Activated naive CD8-positive, alpha-beta T cell treated with anti-CD3 and anti-CD28 coated beads, Interleukin-2, amount 10 ng/mL, durations not matched to agents 7 days and 5 days (primary cell): ENCODE data around the gene SLC17A9. TPM values are rescaled to one million over a fixed set of nuclear protein-coding genes. Genes with fewer than 3 reads are reported as not detected.

Source experiments
- ATAC-seq: fragments of 150-1000 bp; cut with Tn5 transposase; one replicate; pipeline ENCODE4 v1.10.0; 2021; ENCODE audit warnings: low read depth, moderate library complexity
- POLR2A ChIA-PET: fragments of 350-600 bp; sonication (Branson Sonifier 250); formaldehyde crosslinking; loops from one replicate; lab custom pipeline; 2021; ENCODE audit warnings: antibody characterized with exemption; lab: Charles Lee
- DNase-seq: peaks from one replicate; pipeline ENCODE4 v3.0.0; 2021
- H3K27ac Mint-ChIP-seq: one replicate; pipeline ENCODE4 v1.8.0; 2022; ENCODE audit warnings: mild to moderate bottlenecking, mixed read lengths
- H3K27me3 Mint-ChIP-seq: one replicate; pipeline ENCODE4 v1.8.0; 2022; ENCODE audit warnings: mild to moderate bottlenecking, moderate library complexity, mixed read lengths
- H3K36me3 Mint-ChIP-seq: one replicate; pipeline ENCODE4 v1.8.0; 2021; ENCODE audit warnings: mild to moderate bottlenecking, mixed read lengths
- H3K4me1 Mint-ChIP-seq: one replicate; pipeline ENCODE4 v1.8.0; 2021; ENCODE audit warnings: mixed read lengths
- H3K4me3 Mint-ChIP-seq: one replicate; pipeline ENCODE4 v1.8.0; 2022; ENCODE audit warnings: mild to moderate bottlenecking, moderate library complexity, mixed read lengths
- H3K9me3 Mint-ChIP-seq: one replicate; pipeline ENCODE4 v1.8.0; 2021; ENCODE audit warnings: mixed read lengths
- total RNA-seq, 2 experiments: library from RNA; stranded (reverse); gene quantifications; one replicate each; pipeline ENCODE4 v1.2.3, GENCODE V29; 2021

Gene SLC17A9
- total RNA-seq, 2 experiments from 2014 or later, result 40.9 to 43.5 TPM

- DNase-seq (no peak), ATAC-seq (no peak)
- Mint-ChIP-seq H3K27me3 (peaks cover 23% of the 10 kb centered on the region), H3K36me3 (no peaks in the 10 kb centered on the region), H3K4me1 (peaks cover 9% of the 10 kb centered on the region), H3K4me3 (no peak overlapping the region), H3K9me3 (no peaks in the 10 kb centered on the region), H3K27ac (no peak overlapping the region)
- POLR2A ChIA-PET, result no interaction called here
Measured at GRCh38 chr20:62995898-62996595, 43.5 kb downstream of the SLC17A9 start.

GRCh38 chr20:62996596-62996982 lies 44.1 kb downstream of the SLC17A9 start:
- Mint-ChIP-seq H3K9me3 (no peaks in the 10 kb centered on the region), H3K36me3 (no peaks in the 10 kb centered on the region), H3K27me3 (peaks cover 24% of the 10 kb centered on the region), H3K27ac (no peak overlapping the region), H3K4me3 (no peak overlapping the region), H3K4me1 (peaks cover 9% of the 10 kb centered on the region)
- DNase-seq (no peak), ATAC-seq (no peak)
- POLR2A ChIA-PET, result no interaction called here

- POLR2A ChIA-PET, result no interaction called here
- ATAC-seq (no peak), DNase-seq (no peak)
- Mint-ChIP-seq H3K4me1 (peaks cover 9% of the 10 kb centered on the region), H3K36me3 (no peaks in the 10 kb centered on the region), H3K4me3 (no peak overlapping the region), H3K27ac (no peak overlapping the region), H3K27me3 (peaks cover 31% of the 10 kb centered on the region), H3K9me3 (no peaks in the 10 kb centered on the region)
Measured at GRCh38 chr20:62997417-62998035, 45.0 kb downstream of the SLC17A9 start.

GRCh38 chr20:62998449-62998848 lies 45.9 kb downstream of the SLC17A9 start:
- no peak for DNase-seq
- Mint-ChIP-seq H3K27ac (no peak overlapping the region), H3K36me3 (no peaks in the 10 kb centered on the region), H3K9me3 (no peaks in the 10 kb centered on the region), H3K4me1 (peaks cover 9% of the 10 kb centered on the region), H3K4me3 (no peak overlapping the region), H3K27me3 (peaks cover 40% of the 10 kb centered on the region)
- POLR2A ChIA-PET, result interaction anchor here (0.6 kb wide), 1 partner anchor 331 kb away, joined by 3 read pairs; no protein-coding TSS in a partner anchor
- no peak for ATAC-seq

- peaks cover 50% of the 10 kb centered on the region for H3K27me3 Mint-ChIP-seq
- peaks cover 11% of the 10 kb centered on the region for H3K4me1 Mint-ChIP-seq
- DNase-seq (no peak), ATAC-seq (peak; percentile 71)
- POLR2A ChIA-PET, result interaction anchor here (1.0 kb wide), 1 partner anchor 21 kb away, joined by 4 read pairs; no protein-coding TSS in a partner anchor
- no peaks in the 10 kb centered on the region for H3K36me3 Mint-ChIP-seq
- H3K4me3 Mint-ChIP-seq, result no peak overlapping the region
- H3K27ac Mint-ChIP-seq, result no peak overlapping the region
- H3K9me3 Mint-ChIP-seq, result no peaks in the 10 kb centered on the region
Measured at GRCh38 chr20:62999580-62999979, 47.1 kb downstream of the SLC17A9 start.

GRCh38 chr20:63000036-63000435 lies 47.5 kb downstream of the SLC17A9 start:
- H3K4me3 Mint-ChIP-seq, result no peak overlapping the region
- H3K27me3 Mint-ChIP-seq, result peaks cover 51% of the 10 kb centered on the region
- no peak for ATAC-seq
- DNase-seq, result no peak
- H3K4me1 Mint-ChIP-seq, result peaks cover 12% of the 10 kb centered on the region
- POLR2A ChIA-PET, result interaction anchor here (1.0 kb wide), 1 partner anchor 20 kb away, joined by 4 read pairs; no protein-coding TSS in a partner anchor
- H3K36me3 Mint-ChIP-seq, result no peaks in the 10 kb centered on the region
- no peak overlapping the region for H3K27ac Mint-ChIP-seq
- no peaks in the 10 kb centered on the region for H3K9me3 Mint-ChIP-seq

- Mint-ChIP-seq H3K27ac (no peak overlapping the region), H3K27me3 (peaks cover 58% of the 10 kb centered on the region), H3K9me3 (no peaks in the 10 kb centered on the region), H3K4me3 (no peak overlapping the region), H3K4me1 (peaks cover 12% of the 10 kb centered on the region), H3K36me3 (no peaks in the 10 kb centered on the region)
- DNase-seq (no peak), ATAC-seq (no peak)
- POLR2A ChIA-PET, result no interaction called here
Measured at GRCh38 chr20:63000958-63001357, 48.4 kb downstream of the SLC17A9 start.

GRCh38 chr20:63002511-63002910 lies 50.0 kb downstream of the SLC17A9 start:
- DNase-seq (no peak), ATAC-seq (no peak)
- Mint-ChIP-seq H3K4me1 (peaks cover 12% of the 10 kb centered on the region), H3K4me3 (no peak overlapping the region), H3K27me3 (peaks cover 59% of the 10 kb centered on the region), H3K9me3 (no peaks in the 10 kb centered on the region), H3K27ac (no peak overlapping the region), H3K36me3 (no peaks in the 10 kb centered on the region)
- POLR2A ChIA-PET, result no interaction called here

- Mint-ChIP-seq H3K9me3 (no peaks in the 10 kb centered on the region), H3K4me3 (no peak overlapping the region), H3K36me3 (no peaks in the 10 kb centered on the region), H3K27me3 (peaks cover 62% of the 10 kb centered on the region), H3K4me1 (peaks cover 12% of the 10 kb centered on the region), H3K27ac (no peak overlapping the region)
- no peak for DNase-seq
- ATAC-seq, result no peak
- POLR2A ChIA-PET, result no interaction called here
Measured at GRCh38 chr20:63003546-63003945, 51.0 kb downstream of the SLC17A9 start.

- Mint-ChIP-seq H3K9me3 (no peaks in the 10 kb centered on the region), H3K27ac (no peak overlapping the region), H3K36me3 (no peaks in the 10 kb centered on the region), H3K4me1 (peaks cover 8% of the 10 kb centered on the region), H3K4me3 (no peak overlapping the region), H3K27me3 (peaks cover 60% of the 10 kb centered on the region)
- ATAC-seq (no peak), DNase-seq (no peak)
- POLR2A ChIA-PET, result no interaction called here
Measured at GRCh38 chr20:63004607-63005364, 52.3 kb downstream of the SLC17A9 start.

- peaks cover 11% of the 10 kb centered on the region for H3K4me1 Mint-ChIP-seq
- peaks cover 63% of the 10 kb centered on the region for H3K27me3 Mint-ChIP-seq
- no peak for ATAC-seq
- H3K27ac Mint-ChIP-seq, result no peak overlapping the region
- peaks cover 1% of the 10 kb centered on the region for H3K36me3 Mint-ChIP-seq
- POLR2A ChIA-PET, result no interaction called here
- H3K4me3 Mint-ChIP-seq, result no peak overlapping the region
- no peak for DNase-seq
- no peaks in the 10 kb centered on the region for H3K9me3 Mint-ChIP-seq
Measured at GRCh38 chr20:63005365-63005861, 52.9 kb downstream of the SLC17A9 start.

GRCh38 chr20:63005862-63006539 lies 53.5 kb downstream of the SLC17A9 start:
- H3K4me3 Mint-ChIP-seq, result no peak overlapping the region

More at GRCh38 chr20:63005862-63006539, 53.5 kb downstream of the SLC17A9 start:
- H3K4me1 Mint-ChIP-seq, result peaks cover 13% of the 10 kb centered on the region
- peak; percentile 51 for DNase-seq
- H3K27ac Mint-ChIP-seq, result no peak overlapping the region
- ATAC-seq, result no peak
- POLR2A ChIA-PET, result no interaction called here
- peaks cover 2% of the 10 kb centered on the region for H3K36me3 Mint-ChIP-seq
- H3K9me3 Mint-ChIP-seq, result no peaks in the 10 kb centered on the region
- peaks cover 61% of the 10 kb centered on the region for H3K27me3 Mint-ChIP-seq
